Naive thymus-derived CD8-positive, alpha-beta T cell (primary cell): ENCODE results near the gene SMC6. TPM values are rescaled to one million over a fixed set of nuclear protein-coding genes. Genes with fewer than 3 reads are reported as not detected.

Experiments
- ATAC-seq, 2 donors: fragments of 150-1000 bp; cut with Tn5 transposase in 1 of 2; sonication (Bioruptor Pico), chemical (Tn5 transposase) in 1 of 2; 1 replicate in 1 of 2; 2 replicates in 1 of 2; pipeline ENCODE4 v1.10.0; 2021; ENCODE audit warnings: mild to moderate bottlenecking in 2 of 2, moderate library complexity in 2 of 2
- POLR2A ChIA-PET: fragments of 350-600 bp; sonication (Branson Sonifier 250); formaldehyde crosslinking; loops from one replicate; lab custom pipeline; 2021; ENCODE audit warnings: antibody characterized with exemption; lab: Charles Lee
- DNase-seq, 10 donors: peaks; one replicate each; pipeline versions ENCODE4 v3.0.0 to v3.0.0-alpha.2; 2020 to 2022
- H3K27ac Mint-ChIP-seq, 10 donors: one replicate each; pipeline ENCODE4 v1.8.0; 2020 to 2022; ENCODE audit warnings: mild to moderate bottlenecking in 10 of 10, mixed read lengths in 10 of 10, moderate library complexity in 4 of 10, inconsistent platforms in 1 of 10
- H3K27me3 Mint-ChIP-seq, 5 donors: one replicate each; pipeline ENCODE4 v1.8.0; 2021 to 2022; ENCODE audit warnings: mixed read lengths in 5 of 5
- H3K36me3 Mint-ChIP-seq, 3 donors: one replicate each; pipeline ENCODE4 v1.8.0; 2020 to 2022; ENCODE audit warnings: mixed read lengths in 3 of 3, mild to moderate bottlenecking in 2 of 3, inconsistent platforms in 1 of 3
- H3K4me1 Mint-ChIP-seq, 4 donors: one replicate each; pipeline ENCODE4 v1.8.0; 2021 to 2022; ENCODE audit warnings: mixed read lengths in 4 of 4
- H3K4me3 Mint-ChIP-seq, 10 donors: one replicate each; pipeline ENCODE4 v1.8.0; 2020 to 2022; ENCODE audit warnings: mild to moderate bottlenecking in 10 of 10, mixed read lengths in 10 of 10, moderate library complexity in 6 of 10, inconsistent platforms in 1 of 10
- H3K9me3 Mint-ChIP-seq, 9 donors: one replicate each; pipeline ENCODE4 v1.8.0; 2020 to 2022; ENCODE audit warnings: mixed read lengths in 9 of 9, mild to moderate bottlenecking in 3 of 9, inconsistent platforms in 1 of 9, moderate library complexity in 1 of 9
- polyA plus RNA-seq, 3 donors: library from polyadenylated mRNA; unstranded; fragments of 300-500 nt; fragmentation: Illumina TruSeq; gene quantifications; one replicate each; pipeline ENCODE4 v1.2.3, GENCODE V29; 2021
- total RNA-seq, 8 experiments: library from RNA in 2 of 8; stranded (reverse) in 2 of 8; gene quantifications; one replicate each; pipeline ENCODE4 v1.2.3 and lab custom pipeline; 2021 to 2026

SMC6 gene
- total and polyA plus RNA-seq, 5 experiments from 2014 or later, result 7.7 to 22.5 (median 8.7) TPM

DNA sequence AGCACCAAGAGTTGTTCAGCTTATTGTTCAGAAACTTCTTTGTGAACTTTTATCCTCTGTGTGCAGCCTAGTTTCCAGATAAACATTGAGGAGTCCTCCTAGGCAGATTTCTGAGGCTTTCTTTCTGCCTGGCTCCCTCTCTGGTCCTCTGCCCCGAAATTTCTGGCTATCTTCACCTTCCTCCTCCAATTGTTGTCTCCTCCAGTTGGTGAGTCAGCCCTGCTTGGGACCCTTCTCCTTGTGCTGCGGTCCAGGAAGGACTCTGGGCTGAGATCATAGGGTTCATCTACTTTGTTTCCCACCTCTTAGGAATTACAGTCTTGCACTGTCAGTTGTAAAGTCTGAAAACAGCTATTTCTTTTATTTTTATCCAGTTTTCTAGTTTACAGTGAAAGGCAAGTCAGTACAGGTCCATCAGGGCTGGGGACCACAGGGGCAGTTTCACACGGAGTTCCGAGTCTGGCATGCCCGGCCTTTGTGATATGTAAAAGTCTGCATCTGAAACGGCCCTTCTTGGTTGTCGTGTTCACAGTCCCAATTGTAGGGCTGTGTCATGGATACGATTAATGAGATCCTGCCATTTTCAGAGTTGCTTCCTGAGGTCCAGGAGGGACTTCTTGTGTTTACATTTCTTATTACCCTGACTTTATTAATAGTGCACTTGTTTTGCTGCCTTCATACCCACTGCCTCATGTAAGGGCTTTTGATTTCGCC, 100.8 kb downstream of the SMC6 start:
- H3K9me3 Mint-ChIP-seq, result no peaks in the 10 kb centered on the region
- no peaks in the 10 kb centered on the region for H3K4me1 Mint-ChIP-seq
- H3K27me3 Mint-ChIP-seq, result no peaks in the 10 kb centered on the region
- ATAC-seq (no peak), DNase-seq (no peak)
- no peak overlapping the region for H3K4me3 Mint-ChIP-seq
- H3K36me3 Mint-ChIP-seq, result no peaks in the 10 kb centered on the region
- POLR2A ChIA-PET, result no interaction called here
- no peak overlapping the region for H3K27ac Mint-ChIP-seq

DNA sequence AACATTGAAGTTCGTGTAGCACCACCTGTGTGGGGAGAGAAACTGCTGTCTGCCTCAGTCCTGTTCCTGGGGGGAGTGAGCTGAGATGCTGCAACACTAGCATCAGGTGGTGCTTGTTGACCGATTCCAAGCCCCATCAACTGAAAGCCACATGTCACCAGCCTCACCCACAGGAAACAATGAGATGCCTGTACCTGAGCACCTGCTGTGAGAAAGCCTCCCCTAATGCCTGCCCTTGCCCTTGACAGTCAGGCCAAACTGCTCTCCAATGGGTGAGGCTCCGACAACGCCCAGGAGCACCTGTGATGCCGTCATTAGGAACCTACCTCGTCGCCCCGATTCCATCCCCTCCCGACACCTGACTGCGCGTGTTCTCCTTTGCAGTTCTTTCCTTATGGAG, 104.6 kb downstream of the SMC6 start:
- Mint-ChIP-seq H3K36me3 (no peaks in the 10 kb centered on the region), H3K27me3 (no peaks in the 10 kb centered on the region)
- ATAC-seq, result no peak

DNA sequence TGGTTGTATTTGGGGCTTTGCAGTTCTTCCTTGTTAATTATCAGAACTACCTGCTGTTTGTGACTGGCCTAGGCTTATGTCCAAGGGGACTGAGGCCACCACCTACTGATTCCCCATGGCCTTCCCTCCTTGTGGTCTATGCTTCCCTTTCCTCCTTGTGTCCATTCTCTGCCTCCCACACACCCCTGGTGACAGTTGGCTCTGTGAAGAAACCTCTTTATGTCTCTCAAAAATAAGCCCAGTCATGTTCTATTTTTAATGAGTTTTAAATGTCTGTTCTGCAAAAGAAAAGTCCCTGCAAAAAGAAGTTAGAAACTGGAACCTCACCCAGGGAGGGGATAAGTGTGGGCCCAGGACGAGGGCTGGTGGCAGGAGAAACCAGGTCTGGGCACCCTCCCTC, 105.0 kb downstream of the SMC6 start:
- Mint-ChIP-seq H3K9me3 (no peaks in the 10 kb centered on the region), H3K27me3 (no peaks in the 10 kb centered on the region), H3K36me3 (no peaks in the 10 kb centered on the region), H3K4me3 (no peak overlapping the region), H3K4me1 (peaks cover 0 to 8% (median 0%) of the 10 kb centered on the region in 4 donors), H3K27ac (no peak overlapping the region)
- DNase-seq (no peak), ATAC-seq (no peak)
- POLR2A ChIA-PET, result no interaction called here

More for the DNA sequence above, 104.6 kb downstream of the SMC6 start:
- Mint-ChIP-seq H3K4me3 (no peak overlapping the region), H3K9me3 (no peaks in the 10 kb centered on the region), H3K27ac (no peak overlapping the region), H3K4me1 (peaks cover 0 to 8% (median 0%) of the 10 kb centered on the region in 4 donors)
- POLR2A ChIA-PET, result no interaction called here
- DNase-seq, result no peak

DNA sequence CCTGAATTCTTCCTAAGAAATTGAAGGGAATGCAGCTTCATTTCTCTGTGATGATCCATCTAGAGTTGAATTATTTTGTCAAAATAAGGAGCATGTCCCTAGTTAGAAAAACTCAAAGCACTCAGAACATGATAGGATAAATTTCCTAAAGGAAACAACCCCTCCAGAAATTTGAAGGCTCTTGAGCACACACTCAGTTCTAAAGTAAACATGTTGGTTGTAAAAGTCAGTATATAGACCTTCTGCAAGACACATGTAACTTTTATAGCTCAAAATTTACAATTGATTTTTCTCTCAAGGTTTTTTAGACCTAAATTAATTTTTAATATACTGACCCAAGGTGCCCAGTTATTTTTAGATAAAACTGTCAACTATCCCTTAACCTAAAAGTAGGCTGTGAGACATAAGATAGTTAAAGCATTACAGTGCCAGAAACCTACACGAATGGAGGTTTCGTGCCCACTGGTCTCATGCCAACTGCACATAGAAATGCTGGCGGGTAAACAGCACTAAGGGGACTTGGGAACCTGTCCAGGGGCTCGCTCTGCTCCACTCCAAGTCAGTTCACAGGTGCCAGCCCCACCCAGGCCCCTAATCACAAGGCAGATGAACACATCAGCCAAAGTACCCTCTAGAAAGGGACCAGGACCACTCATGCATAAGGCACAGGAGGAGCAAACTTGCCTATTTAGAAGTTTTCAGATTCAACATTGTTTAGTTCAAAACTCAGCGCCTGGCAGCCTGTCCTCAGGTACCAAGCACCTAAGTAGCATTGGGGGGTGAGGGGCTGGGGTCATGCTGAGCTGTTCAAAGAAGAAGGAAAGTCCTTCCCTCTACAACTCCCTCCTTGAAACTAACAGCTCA, 106.5 kb downstream of the SMC6 start:
- H3K36me3 Mint-ChIP-seq, result no peaks in the 10 kb centered on the region
- H3K9me3 Mint-ChIP-seq, result no peaks in the 10 kb centered on the region
- ATAC-seq (no peak), DNase-seq (no peak)
- peaks cover 0 to 8% (median 0%) of the 10 kb centered on the region in 4 donors for H3K4me1 Mint-ChIP-seq
- H3K4me3 Mint-ChIP-seq, result no peak overlapping the region
- POLR2A ChIA-PET, result no interaction called here
- H3K27me3 Mint-ChIP-seq, result no peaks in the 10 kb centered on the region
- peak overlapping the region in 1 of 10 donors; percentile 16 for H3K27ac Mint-ChIP-seq

DNA sequence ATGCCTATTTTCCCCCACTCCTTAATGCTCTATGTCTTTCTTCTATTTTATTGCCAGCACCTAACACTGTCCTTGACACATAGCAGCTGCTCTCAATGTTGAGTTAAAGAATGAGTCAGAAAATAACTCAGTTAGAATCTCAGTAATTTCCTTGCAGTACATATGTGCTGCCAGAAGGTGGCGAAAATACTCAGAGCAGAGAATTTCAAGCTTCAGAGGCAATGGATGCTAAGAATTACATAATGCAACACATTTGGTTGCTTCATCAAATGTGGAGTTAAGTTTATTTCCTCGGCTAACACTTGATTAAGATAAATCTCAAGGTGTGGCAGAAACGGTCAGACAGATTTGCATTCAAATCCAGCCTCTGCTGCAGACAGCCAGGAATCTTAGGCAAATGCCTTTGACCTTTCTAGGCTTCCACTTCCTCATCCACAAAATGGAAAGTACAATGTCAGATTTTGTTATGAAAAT, 107.5 kb downstream of the SMC6 start:
- no peaks in the 10 kb centered on the region for H3K36me3 Mint-ChIP-seq
- H3K9me3 Mint-ChIP-seq, result no peaks in the 10 kb centered on the region
- peaks cover 0 to 8% (median 0%) of the 10 kb centered on the region in 4 donors for H3K4me1 Mint-ChIP-seq
- H3K27ac Mint-ChIP-seq, result no peak overlapping the region
- DNase-seq (peak in 6 of 10 donors; percentile 8 to 45 (median 30)), ATAC-seq (peak; percentile 42 to 45)
- POLR2A ChIA-PET, result no interaction called here
- H3K27me3 Mint-ChIP-seq, result no peaks in the 10 kb centered on the region
- no peak overlapping the region for H3K4me3 Mint-ChIP-seq

GRCh38 chr2:17644997-17645720, 108.5 kb downstream of the SMC6 start:
- Mint-ChIP-seq H3K27me3 (no peaks in the 10 kb centered on the region), H3K36me3 (no peaks in the 10 kb centered on the region), H3K4me3 (no peak overlapping the region), H3K4me1 (peaks cover 0 to 8% (median 0%) of the 10 kb centered on the region in 4 donors), H3K9me3 (no peaks in the 10 kb centered on the region), H3K27ac (no peak overlapping the region)
- DNase-seq (no peak), ATAC-seq (no peak)
- POLR2A ChIA-PET, result no interaction called here

- POLR2A ChIA-PET, result no interaction called here
- H3K27me3 Mint-ChIP-seq, result peaks cover 0 to 3% (median 0%) of the 10 kb centered on the region in 5 donors
- no peak overlapping the region for H3K4me3 Mint-ChIP-seq
- DNase-seq, result no peak
- H3K27ac Mint-ChIP-seq, result peak overlapping the region in 1 of 10 donors; percentile 38
- peaks cover 0 to 8% (median 0%) of the 10 kb centered on the region in 4 donors for H3K4me1 Mint-ChIP-seq
- no peaks in the 10 kb centered on the region for H3K36me3 Mint-ChIP-seq
- no peaks in the 10 kb centered on the region for H3K9me3 Mint-ChIP-seq
- ATAC-seq, result no peak
Measured at GRCh38 chr2:17643031-17643615, 110.5 kb downstream of the SMC6 start.

GRCh38 chr2:17640406-17640805, 113.2 kb downstream of the SMC6 start:
- POLR2A ChIA-PET, result no interaction called here
- Mint-ChIP-seq H3K27me3 (peaks cover 0 to 3% (median 0%) of the 10 kb centered on the region in 5 donors), H3K36me3 (no peaks in the 10 kb centered on the region), H3K27ac (no peak overlapping the region), H3K4me1 (peaks cover 0 to 3% (median 0%) of the 10 kb centered on the region in 4 donors), H3K9me3 (no peaks in the 10 kb centered on the region), H3K4me3 (no peak overlapping the region)
- no peak for DNase-seq
- ATAC-seq, result no peak

DNA sequence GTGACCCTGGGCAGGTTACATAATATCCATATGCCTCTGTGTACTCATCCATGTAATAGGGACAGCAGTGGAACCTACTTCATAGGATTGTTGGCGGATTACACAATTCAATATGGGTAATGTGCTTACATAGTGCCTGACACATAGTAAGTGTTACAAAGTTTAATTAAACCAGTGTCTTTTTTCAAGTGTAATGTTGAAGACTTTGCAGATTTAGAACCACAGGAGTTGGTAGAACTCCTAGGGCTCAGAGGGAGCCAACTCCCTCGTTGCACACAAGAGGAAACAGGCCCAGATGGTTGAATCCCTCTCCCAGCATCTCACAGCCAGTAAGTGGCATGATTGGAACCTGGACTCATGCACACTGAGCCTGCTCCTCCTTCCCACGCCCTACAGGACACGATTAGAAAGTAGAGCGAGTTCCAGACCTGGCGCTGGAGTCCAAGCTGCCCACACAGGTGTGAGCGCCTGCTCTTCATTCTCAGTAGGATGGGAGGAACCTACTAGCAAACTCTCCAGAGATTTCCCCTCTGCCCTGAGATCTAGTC, 115.3 kb downstream of the SMC6 start:
- DNase-seq, result no peak
- H3K4me3 Mint-ChIP-seq, result no peak overlapping the region
- H3K9me3 Mint-ChIP-seq, result peaks cover 0 to 2% (median 0%) of the 10 kb centered on the region in 9 donors
- POLR2A ChIA-PET, result no interaction called here
- no peaks in the 10 kb centered on the region for H3K36me3 Mint-ChIP-seq
- peaks cover 0 to 3% (median 0%) of the 10 kb centered on the region in 5 donors for H3K27me3 Mint-ChIP-seq
- no peaks in the 10 kb centered on the region for H3K4me1 Mint-ChIP-seq
- no peak for ATAC-seq
- no peak overlapping the region for H3K27ac Mint-ChIP-seq

DNA sequence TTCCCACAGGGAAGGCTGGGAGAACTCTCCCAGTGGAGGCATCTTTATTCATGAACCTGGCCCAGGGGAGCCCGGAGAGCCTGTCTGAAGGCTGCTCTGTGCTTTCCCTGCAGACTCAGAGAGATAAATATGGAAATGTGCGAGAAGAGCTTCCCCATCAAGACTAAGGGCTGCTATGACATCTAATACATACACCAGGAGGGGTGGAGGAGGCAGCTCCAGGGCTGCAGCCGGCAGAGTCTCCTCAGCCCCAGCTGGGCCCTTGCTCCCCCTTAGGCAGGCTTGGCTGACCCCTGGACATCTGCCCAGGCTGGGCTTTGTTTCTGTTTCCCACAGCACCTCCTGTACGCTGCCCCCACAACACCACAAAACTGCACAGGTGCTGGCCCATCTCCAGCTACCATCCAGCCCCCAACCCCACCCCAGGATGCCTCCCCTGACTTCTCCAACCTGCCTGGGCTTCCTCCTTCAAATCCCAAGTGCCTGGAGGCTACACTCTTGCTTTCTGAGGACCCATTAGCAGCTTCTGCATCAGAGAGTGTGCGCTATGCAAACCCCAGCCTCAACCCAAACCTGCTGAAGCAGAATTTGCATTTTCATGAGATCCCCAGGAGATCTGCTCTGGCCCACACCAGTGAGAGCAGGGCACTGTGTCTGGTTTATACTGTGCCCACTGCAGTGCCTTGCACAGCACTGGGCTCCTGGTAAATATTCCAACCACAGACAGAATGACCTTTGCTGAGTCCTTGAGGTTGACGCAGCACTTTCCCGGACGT, 116.3 kb downstream of the SMC6 start:
- H3K4me1 Mint-ChIP-seq, result no peaks in the 10 kb centered on the region
- H3K27ac Mint-ChIP-seq, result no peak overlapping the region
- POLR2A ChIA-PET, result no interaction called here
- DNase-seq (no peak), ATAC-seq (no peak)
- H3K9me3 Mint-ChIP-seq, result peaks cover 0 to 2% (median 0%) of the 10 kb centered on the region in 9 donors
- H3K27me3 Mint-ChIP-seq, result peaks cover 0 to 3% (median 0%) of the 10 kb centered on the region in 5 donors
- no peaks in the 10 kb centered on the region for H3K36me3 Mint-ChIP-seq
- H3K4me3 Mint-ChIP-seq, result no peak overlapping the region

DNA sequence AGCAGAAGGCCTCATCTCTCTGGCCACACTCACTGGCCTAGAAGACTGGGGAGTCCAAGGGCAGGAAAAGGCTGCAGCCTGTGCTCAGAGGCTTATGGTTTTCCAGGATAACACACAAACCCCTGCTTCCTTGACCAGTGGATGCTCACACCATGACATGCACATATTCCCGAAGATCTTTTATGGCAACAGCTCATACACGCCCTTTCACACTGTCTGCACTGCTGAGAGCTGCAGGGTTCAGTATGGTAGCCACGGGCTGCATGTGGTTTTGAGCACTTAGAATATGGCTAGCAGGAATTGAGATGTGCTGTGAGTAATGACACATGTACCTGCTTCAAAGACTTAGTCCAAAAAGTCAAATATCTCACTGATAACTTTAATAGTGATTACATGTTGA, 117.4 kb downstream of the SMC6 start:
- no peak for ATAC-seq
- DNase-seq, result no peak
- no peak overlapping the region for H3K27ac Mint-ChIP-seq
- no peaks in the 10 kb centered on the region for H3K36me3 Mint-ChIP-seq
- no peaks in the 10 kb centered on the region for H3K4me1 Mint-ChIP-seq
- peaks cover 0 to 3% (median 0%) of the 10 kb centered on the region in 5 donors for H3K27me3 Mint-ChIP-seq
- H3K4me3 Mint-ChIP-seq, result no peak overlapping the region
- H3K9me3 Mint-ChIP-seq, result peaks cover 0 to 2% (median 0%) of the 10 kb centered on the region in 9 donors
- POLR2A ChIA-PET, result no interaction called here
